Smooth muscle cell (in vitro differentiated cells): ENCODE results near the gene CHURC1. TPM values are rescaled to one million over a fixed set of nuclear protein-coding genes. Genes with fewer than 3 reads are reported as not detected.

Source experiments
- DNase-seq: peaks from one replicate; lab custom pipeline; 2025; ENCODE audit not compliant: unreplicated experiment; lab: John Stamatoyannopoulos, UW
- H2AFZ ChIP-seq: fragments of 200-600 bp; sonication (generic); 2 replicates; pipeline ENCODE4 v1.6.0; 2016; ENCODE audit warnings: antibody characterized with exemption, low read depth, mild to moderate bottlenecking
- H3F3A ChIP-seq: fragments of 200-600 bp; sonication (generic); 2 replicates; pipeline ENCODE4 v1.6.0; 2017; ENCODE audit warnings: antibody characterized with exemption, low read depth
- H3K27ac ChIP-seq: fragments of 200-600 bp; sonication (generic); 2 replicates; pipeline ENCODE4 v1.5.1; 2016; ENCODE audit warnings: low read depth, mild to moderate bottlenecking
- H3K27me3 ChIP-seq: fragments of 200-600 bp; sonication (generic); 2 replicates; pipeline ENCODE4 v1.6.1; 2016; ENCODE audit warnings: low read depth, mild to moderate bottlenecking
- H3K36me3 ChIP-seq: fragments of 200-600 bp; sonication (generic); 2 replicates; pipeline ENCODE4 v1.5.1; 2016; ENCODE audit warnings: low read depth
- H3K4me1 ChIP-seq: fragments of 200-600 bp; sonication (generic); 2 replicates; pipeline ENCODE4 v1.5.1; 2016; ENCODE audit warnings: low read depth
- H3K4me2 ChIP-seq: fragments of 200-600 bp; sonication (generic); 2 replicates; pipeline ENCODE4 v1.6.0; 2016; ENCODE audit warnings: mild to moderate bottlenecking
- H3K4me3 ChIP-seq: fragments of 200-600 bp; sonication (generic); 2 replicates; pipeline ENCODE4 v1.5.1; 2016; ENCODE audit warnings: mild to moderate bottlenecking
- H3K79me2 ChIP-seq: fragments of 200-600 bp; sonication (generic); 2 replicates; pipeline ENCODE4 v1.6.0; 2016; ENCODE audit warnings: low read depth, mild to moderate bottlenecking
- H3K9ac ChIP-seq: fragments of 200-600 bp; sonication (generic); 2 replicates; pipeline ENCODE4 v1.6.0; 2016; ENCODE audit warnings: low read depth
- H3K9me3 ChIP-seq: fragments of 200-600 bp; sonication (generic); replicated peaks from 2 replicates; pipeline ENCODE4 v1.5.1; 2016; ENCODE audit warnings: low read depth
- H4K20me1 ChIP-seq: fragments of 200-600 bp; sonication (generic); 2 replicates; pipeline ENCODE4 v1.6.0; 2016; ENCODE audit warnings: low read depth
- CTCF ChIP-seq: fragments of 200-600 bp; sonication (generic); IDR thresholded peaks from 2 replicates; pipeline ENCODE4 v1.5.1; 2017; ENCODE audit warnings: borderline replicate concordance, mild to moderate bottlenecking, antibody characterized with exemption; ENCODE audit not compliant: insufficient read depth, poor library complexity, severe bottlenecking
- WGBS: methylation state at CpG from one replicate; pipeline ENCODE4 v1.1.7; 2016; ENCODE audit warnings: low lambda C conversion rate; 5-methylcytosine and 5-hydroxymethylcytosine counted together
- polyA plus RNA-seq: library from polyadenylated mRNA; unstranded; fragments of >200 nt; fragmentation: Nextera tagmentation; extraction: Ambion mirVana; gene quantifications from 2 replicates; pipeline ENCODE4 v1.2.1, GENCODE V29; 2016
- total RNA-seq: library from RNA; depleted of rRNA; stranded (reverse); fragments of >200 nt; gene quantifications from 2 replicates; pipeline ENCODE4 v1.2.3, GENCODE V29; 2014

CHURC1 gene
- total and polyA plus RNA-seq, 2 experiments from 2014 or later, result 48.8 to 102 TPM

DNA sequence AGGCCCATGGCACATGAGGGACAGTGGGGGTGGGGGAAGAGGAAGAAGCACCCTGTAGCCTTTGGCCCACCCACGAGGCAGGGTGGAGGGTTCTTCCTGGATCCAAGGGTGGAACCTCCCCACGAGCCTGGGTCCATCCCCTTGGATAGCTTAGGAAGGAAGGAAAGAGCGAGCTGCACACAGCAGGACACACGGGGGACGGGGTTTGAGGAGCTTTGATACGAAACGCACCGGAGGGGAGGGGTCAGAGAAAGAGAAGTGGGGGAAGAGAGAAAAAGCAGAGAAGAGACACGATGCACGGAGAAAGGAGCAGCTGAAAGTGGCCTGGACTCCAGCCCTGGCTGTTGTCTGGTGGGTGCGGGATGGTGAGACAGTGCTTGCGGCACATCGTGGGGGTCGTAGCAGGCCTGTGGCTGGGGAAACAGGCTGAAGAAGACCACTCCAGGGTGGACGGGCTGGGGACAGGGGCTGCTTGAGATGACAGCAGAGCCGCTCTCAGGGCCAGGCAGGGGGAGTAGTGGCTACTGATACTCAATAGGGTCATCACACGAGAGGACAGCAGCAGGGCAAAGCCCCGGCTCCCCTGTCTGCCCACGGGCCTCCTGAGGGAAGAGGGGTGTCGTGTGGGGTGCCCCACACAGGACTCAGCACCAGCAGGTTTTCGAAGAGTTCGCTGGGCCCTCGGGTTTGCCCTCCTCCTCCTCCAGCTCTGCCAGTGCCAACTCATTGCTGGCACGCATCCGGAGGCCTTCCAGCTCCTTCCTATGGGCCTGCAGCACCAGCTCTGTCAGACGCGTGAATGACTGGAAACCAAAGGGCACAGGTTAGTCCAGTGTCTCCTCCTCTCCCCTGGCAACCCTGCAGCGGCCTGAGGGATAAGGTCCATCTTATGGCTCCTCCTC is 33.7 kb downstream of the CHURC1 start:
- no peak overlapping the region for H2AFZ ChIP-seq
- no peak overlapping the region for H3K27ac ChIP-seq
- H3K4me3 ChIP-seq, result no peak overlapping the region
- H3K4me1 ChIP-seq, result no peaks in the 10 kb centered on the region
- H4K20me1 ChIP-seq, result peaks cover 4% of the 10 kb centered on the region
- no peaks in the 10 kb centered on the region for H3K9me3 ChIP-seq
- 97% methylated on average over 28 of the region's 28 CpGs for WGBS
- H3K36me3 ChIP-seq, result no peaks in the 10 kb centered on the region
- TF ChIP-seq CTCF, result no peak
- no peaks in the 10 kb centered on the region for H3F3A ChIP-seq
- no peaks in the 10 kb centered on the region for H3K79me2 ChIP-seq
- no peak overlapping the region for H3K9ac ChIP-seq
- no peaks in the 10 kb centered on the region for H3K27me3 ChIP-seq
- H3K4me2 ChIP-seq, result no peak overlapping the region
- no peak for DNase-seq

- no peak overlapping the region for H3K9ac ChIP-seq
- peaks cover 4% of the 10 kb centered on the region for H4K20me1 ChIP-seq
- H3K4me2 ChIP-seq, result no peak overlapping the region
- no peaks in the 10 kb centered on the region for H3K9me3 ChIP-seq
- no peaks in the 10 kb centered on the region for H3K79me2 ChIP-seq
- no peaks in the 10 kb centered on the region for H3K4me1 ChIP-seq
- no peak for DNase-seq
- H3K36me3 ChIP-seq, result no peaks in the 10 kb centered on the region
- 90% methylated on average over 8 of the region's 8 CpGs for WGBS
- no peak overlapping the region for H3K27ac ChIP-seq
- H3K27me3 ChIP-seq, result no peaks in the 10 kb centered on the region
- no peak overlapping the region for H2AFZ ChIP-seq
- no peak for TF ChIP-seq CTCF
- H3K4me3 ChIP-seq, result no peak overlapping the region
- no peaks in the 10 kb centered on the region for H3F3A ChIP-seq
Measured at GRCh38 chr14:64948612-64949210, 34.5 kb downstream of the CHURC1 start.

DNA sequence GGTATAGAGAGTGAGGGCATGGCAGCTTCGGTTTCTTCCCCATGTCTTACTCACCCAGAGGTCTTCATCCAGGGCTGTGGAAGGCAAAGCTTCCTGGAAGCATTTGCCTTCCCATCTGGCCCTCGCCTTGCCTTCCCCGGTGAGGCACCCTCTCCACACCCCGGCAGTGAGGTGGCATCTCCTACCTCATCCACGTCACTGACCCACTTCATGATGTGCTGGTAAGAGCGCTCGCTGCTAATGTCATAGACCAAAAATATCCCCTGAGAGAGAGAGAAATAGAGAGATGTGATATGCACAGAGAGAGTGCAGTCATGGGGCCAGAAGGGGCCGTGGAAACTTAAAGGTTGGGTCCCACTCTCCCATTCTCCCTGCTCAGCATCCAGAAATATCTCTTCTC is 36.6 kb downstream of the CHURC1 start:
- Histone ChIP-seq H3K36me3 (no peaks in the 10 kb centered on the region), H3K9me3 (no peaks in the 10 kb centered on the region), H3K27ac (no peak overlapping the region), H3F3A (no peaks in the 10 kb centered on the region), H3K4me1 (no peaks in the 10 kb centered on the region), H3K4me2 (no peak overlapping the region), H3K27me3 (no peaks in the 10 kb centered on the region), H3K4me3 (no peak overlapping the region), H4K20me1 (peaks cover 9% of the 10 kb centered on the region), H3K79me2 (no peaks in the 10 kb centered on the region), H2AFZ (no peak overlapping the region), H3K9ac (no peak overlapping the region)
- WGBS, result 97% methylated on average over 8 of the region's 8 CpGs
- TF ChIP-seq CTCF, result no peak
- no peak for DNase-seq
